Heart left ventricle (tissue), 16 donors: Measurements from ENCODE around the gene CDK2. TPM values are rescaled to one million over a fixed set of nuclear protein-coding genes. Genes with fewer than 3 reads are reported as not detected.
"Not testable (repeated sequence)": the region's sequence is repeated elsewhere in the genome, so short reads cannot be mapped to it uniquely, and the experiment has no call there.

Experiments
- ATAC-seq, 4 donors: fragments of 200-7000 bp; cut with Tn5 transposase; one replicate each; pipeline ENCODE4 v1.9.1; 2020 to 2022; ENCODE audit warnings: moderate library complexity in 4 of 4, mild to moderate bottlenecking in 3 of 4, moderate number of reproducible peaks in 1 of 4
- DNase-seq, 5 donors: peaks; one replicate each; pipeline ENCODE4 v3.0.0-alpha.2; 2020
- H3K27ac ChIP-seq, 12 donors: fragments of 200-600 bp; sonication (generic) in 4 of 12; one replicate each; pipeline versions ENCODE4 v1.5.0 to v1.8.0; 2016 to 2022; ENCODE audit warnings: mild to moderate bottlenecking in 2 of 12
- H3K27me3 ChIP-seq, 9 donors: fragments of 200-600 bp; sonication (generic) in 2 of 9; one replicate each; pipeline versions ENCODE4 v1.5.1 to v1.8.0; 2016 to 2022; ENCODE audit warnings: mild to moderate bottlenecking in 3 of 9
- H3K36me3 ChIP-seq, 9 donors: fragments of 200-600 bp; sonication (generic) in 2 of 9; one replicate each; pipeline versions ENCODE4 v1.5.0 to v1.8.0; 2018 to 2022; ENCODE audit warnings: mild to moderate bottlenecking in 2 of 9
- H3K4me1 ChIP-seq, 12 donors: fragments of 200-600 bp; sonication (generic) in 4 of 12; one replicate each; pipeline versions ENCODE4 v1.5.0 to v1.8.0; 2016 to 2022; ENCODE audit warnings: mild to moderate bottlenecking in 3 of 12
- H3K4me3 ChIP-seq, 12 donors: fragments of 200-600 bp; sonication (generic) in 4 of 12; one replicate each; pipeline versions ENCODE4 v1.5.0 to v1.8.0; 2017 to 2022; ENCODE audit warnings: mild to moderate bottlenecking in 9 of 12, moderate library complexity in 4 of 12
- H3K9me3 ChIP-seq, 12 donors: fragments of 200-600 bp; sonication (generic) in 4 of 12; one replicate each; pipeline versions ENCODE4 v1.5.0 to v1.8.0; 2016 to 2022; ENCODE audit warnings: mild to moderate bottlenecking in 1 of 12
- CTCF ChIP-seq, 12 donors: fragments of 200-600 bp; sonication (generic) in 4 of 12; IDR thresholded peaks; one replicate each; pipeline versions ENCODE4 v1.5.0 to v1.8.0; 2018 to 2022; ENCODE audit warnings: antibody characterized with exemption in 12 of 12, mild to moderate bottlenecking in 5 of 12
- POLR2A ChIP-seq, 2 donors: fragments of 450-650 bp; IDR thresholded peaks; one replicate each; pipeline ENCODE4 v1.6.1; 2017; ENCODE audit warnings: antibody characterized with exemption in 2 of 2, mild to moderate bottlenecking in 2 of 2, moderate library complexity in 2 of 2
- WGBS, 4 donors: extraction: QIAGEN DNeasy Blood & Tissue Kit in 2 of 4; methylation state at CpG; one replicate each; pipeline versions ENCODE4 v1.1.5 to v1.1.7; 2013 to 2018; 5-methylcytosine and 5-hydroxymethylcytosine counted together
- intact Hi-C, 10 donors: fragments of 100-400 bp; cut with DNase I; formaldehyde crosslinking; loops; one replicate each; pipeline versions ENCODE4 v1.11.1 to v1.14.2; 2022
- long read RNA-seq, 3 donors: library from polyadenylated mRNA; unstranded; transcript quantifications; one replicate each; pipeline ENCODE4 v2.0.0, GENCODE V29; 2020 to 2021
- polyA plus RNA-seq, 2 donors: library from polyadenylated mRNA; stranded (reverse); fragments of 200-250 nt; gene quantifications; one replicate each; pipeline ENCODE4 v1.2.3, GENCODE V29; 2013
- total RNA-seq, 9 donors: library from RNA; depleted of rRNA in 2 of 9; stranded (reverse); fragments of >200 nt in 2 of 9; fragmentation: NEBNext Ultra II Directional in 3 of 9; extraction: Animal tissue kit (Norgen Biotek cat#: 25700) in 3 of 9; gene quantifications; one replicate each; pipeline versions ENCODE4 v1.1.0 to v1.2.4, GENCODE V29; 2016 to 2023
- donor health status: ischemic (EF 13 %, LVEDD 7.1; RV severe dilation, severe dysfunction).
- donor health status: healthy with polysubstance abuse.
- donor health status: DM: no; HTN: yes; CAD: no.
- donor health status: DM: no; HTN: no; CAD: no.
- donor health status: ischemic (EF 25% LVEDD 6.9; RV normal size, moderate dysfunction).
- donor health status: ischemic (EF 25% LVEDD 5.7; RV mildly dilated, moderate dysfunction).
- donor health status: healthy.
- donor health status: DM: yes; HTN: yes; CAD: no.
- donor health status: ischemic (EF 35%, LVEDD 5.7; RV mildly dilated, moderate dysfunction).
- donor health status: nonischemic (EF 11% LVEDD 7.7; RV severe dilation, severe dysfunction).
- donor health status: DM: yes; HTN: yes; CAD: no.
- donor health status: PGD.
- donor health status: ischemic (EF 29% LVEDD 5.4; RV normal size, mild dysfunction).
- donor health status: nonischemic (EF 23%, LVEDD 6.1; RV moderate dilation, normal function).

Gene CDK2
- total RNA-seq (10 to 100 TPM in 6 of 9 donors, 1 to 10 TPM in 3; 3.7 to 16.7 (median 11.3) TPM), polyA plus RNA-seq (10 to 100 TPM in 1 of 2 donors, 1 to 10 TPM in 1; 4.1 to 23.5 TPM)
- long read RNA-seq, donor 1, partial matches to known transcripts, result 0 of 4 reads
- long read RNA-seq, donor 1, other reads (novel, unspliced or antisense), result 1 of 4 reads
- long read RNA-seq, donor 2, transcript CDK2-201 (7 exons, 2,296 nt), result major isoform, 58 of 70 reads
- long read RNA-seq, donor 2, partial matches to known transcripts, result 1 of 70 reads
- long read RNA-seq, donor 2, other reads (novel, unspliced or antisense), result 8 of 70 reads
- long read RNA-seq, donor 3, transcript CDK2-201 (7 exons, 2,296 nt), result major isoform, 16 of 17 reads
- long read RNA-seq, donor 3, partial matches to known transcripts, result 0 of 17 reads
- long read RNA-seq, donor 3, other reads (novel, unspliced or antisense), result 0 of 17 reads

GRCh38 chr12:55966408-55967281 is at the start of gene CDK2:
CDK2 (plus strand) TSS chr12:55966830; CDS start chr12:55967009, 179 bp downstream.
- peaks cover 0 to 25% (median 14%) of the 10 kb centered on the region in 12 donors for H3K4me1 ChIP-seq
- peak; percentile 94 to 99 (median 97) for ATAC-seq
- WGBS, 4 donors, result 0 to 1% (median 1%) methylated on average over 40 to 45 of the region's 45 CpGs
- peak within 1 kb of the TSS in 11 of 12 donors; percentile 74 to 88 (median 81) for H3K27ac ChIP-seq
- peak; percentile 95 for DNase-seq
- no peak for TF ChIP-seq CTCF (IDR thresholded peaks at IDR 0.05)
- peak; percentile 15 to 81 for TF ChIP-seq POLR2A (IDR thresholded peaks at IDR 0.05)
- H3K36me3 ChIP-seq, result peaks cover 0 to 11% (median 0%) of the 10 kb centered on the region in 9 donors
- peak within 1 kb of the TSS; percentile 49 to 98 (median 76) for H3K4me3 ChIP-seq
- no peaks in the 10 kb centered on the region for H3K9me3 ChIP-seq
- intact Hi-C loops, result loop anchor here in 2 of 10 donors (5.0 kb wide), 1 partner anchor 34 kb away; the partner anchor contains the start of gene DGKA (in 2 of the 2)
- no peaks in the 10 kb centered on the region for H3K27me3 ChIP-seq

- H3K27ac ChIP-seq, intact Hi-C loops, H3K4me3 ChIP-seq, DNase-seq, H3K27me3 ChIP-seq, H3K9me3 ChIP-seq, ATAC-seq: not testable (repeated sequence)
- 87 to 93% (median 91%) methylated on average over 3 of the region's 3 CpGs for WGBS, 4 donors
- peaks cover 0 to 49% (median 22%) of the 10 kb centered on the region in 9 donors for H3K36me3 ChIP-seq
- peaks cover 0 to 24% (median 1%) of the 10 kb centered on the region in 12 donors for H3K4me1 ChIP-seq
Observed at GRCh38 chr12:55919032-55919431, 47.6 kb upstream of the CDK2 start.

GRCh38 chr12:55922126-55922525 is 44.5 kb upstream of the CDK2 start:
- intact Hi-C loops, result no loop called here
- no peak for ATAC-seq
- 92 to 98% (median 96%) methylated on average over 3 of the region's 3 CpGs for WGBS, 4 donors
- Histone ChIP-seq H3K27ac (no peak overlapping the region), H3K4me1 (peaks cover 0 to 21% (median 8%) of the 10 kb centered on the region in 12 donors), H3K4me3 (no peak overlapping the region), H3K36me3 (peaks cover 0 to 32% (median 13%) of the 10 kb centered on the region in 9 donors), H3K27me3 (no peaks in the 10 kb centered on the region), H3K9me3 (no peaks in the 10 kb centered on the region)
- no peak for TF ChIP-seq CTCF (IDR thresholded peaks at IDR 0.05)
- no peak for TF ChIP-seq POLR2A (IDR thresholded peaks at IDR 0.05)
- DNase-seq, result no peak

- 92 to 97% (median 95%) methylated on average over 9 of the region's 9 CpGs for WGBS, 4 donors
- H3K27ac ChIP-seq, H3K4me3 ChIP-seq, ATAC-seq, DNase-seq, H3K27me3 ChIP-seq, H3K9me3 ChIP-seq, intact Hi-C loops: not testable (repeated sequence)
- peaks cover 0 to 29% (median 15%) of the 10 kb centered on the region in 12 donors for H3K4me1 ChIP-seq
- peaks cover 0 to 27% (median 13%) of the 10 kb centered on the region in 9 donors for H3K36me3 ChIP-seq
Observed at GRCh38 chr12:55923648-55924047, 43.0 kb upstream of the CDK2 start.
